ENCODE data around the gene ITCH.
"Not testable (repeated sequence)": the region's sequence is repeated elsewhere in the genome, so short reads cannot be mapped to it uniquely, and the experiment has no call there.

Gene ITCH

GRCh38 chr20:34459209-34459897 is 96.3 kb downstream of the ITCH start:
- DNase-seq (ENCODE audit: low spot score) = no peak

- DNase-seq (ENCODE audit: low spot score) = no peak
Observed at GRCh38 chr20:34461779-34462087, 98.7 kb downstream of the ITCH start.

- DNase-seq (ENCODE audit: low spot score) = no peak
Observed at GRCh38 chr20:34468951-34469350, 105.9 kb downstream of the ITCH start.

- no peak for DNase-seq (ENCODE audit: low spot score)
Observed at GRCh38 chr20:34472246-34472925, 109.3 kb downstream of the ITCH start.

- peak; percentile 13 for DNase-seq (ENCODE audit: low spot score)
Observed at GRCh38 chr20:34473262-34473883, 110.3 kb downstream of the ITCH start.

GRCh38 chr20:34475979-34476736 is 113.1 kb downstream of the ITCH start:
- peak; percentile 33 for DNase-seq (ENCODE audit: low spot score)

GRCh38 chr20:34479627-34480026 is 116.6 kb downstream of the ITCH start:
- no peak for DNase-seq (ENCODE audit: low spot score)

GRCh38 chr20:34482154-34482553 is 119.1 kb downstream of the ITCH start:
- DNase-seq (ENCODE audit: low spot score) = not testable (repeated sequence)

- DNase-seq (ENCODE audit: low spot score) = not testable (repeated sequence)
Observed at GRCh38 chr20:34483585-34484220, 120.6 kb downstream of the ITCH start.

GRCh38 chr20:34485068-34485634 is 122.1 kb downstream of the ITCH start:
- DNase-seq (ENCODE audit: low spot score) = no peak

GRCh38 chr20:34491226-34491931 is 128.3 kb downstream of the ITCH start:
- DNase-seq (ENCODE audit: low spot score) = no peak

- DNase-seq (ENCODE audit: low spot score) = no peak
Observed at GRCh38 chr20:34491932-34492509, 128.9 kb downstream of the ITCH start.

GRCh38 chr20:34493646-34494045 is 130.6 kb downstream of the ITCH start:
- no peak for DNase-seq (ENCODE audit: low spot score)

- DNase-seq (ENCODE audit: low spot score) = no peak
Observed at GRCh38 chr20:34495307-34495706, 132.2 kb downstream of the ITCH start.

- no peak for DNase-seq (ENCODE audit: low spot score)
Observed at GRCh38 chr20:34495916-34496315, 132.8 kb downstream of the ITCH start.

- not testable (repeated sequence) for DNase-seq (ENCODE audit: low spot score)
Observed at GRCh38 chr20:34497596-34497995, 134.5 kb downstream of the ITCH start.

- no peak for DNase-seq (ENCODE audit: low spot score)
Observed at GRCh38 chr20:34500823-34501222, 137.8 kb downstream of the ITCH start.

GRCh38 chr20:34506480-34506879 is 143.4 kb downstream of the ITCH start:
- DNase-seq (ENCODE audit: low spot score) = no peak

- DNase-seq (ENCODE audit: low spot score) = no peak
Observed at GRCh38 chr20:34507702-34508413, 144.8 kb downstream of the ITCH start.

GRCh38 chr20:34510575-34510974 is 147.5 kb downstream of the ITCH start:
- no peak for DNase-seq (ENCODE audit: low spot score)

Measured in CD4-positive, alpha-beta T cell treated with Interleukin-2 at 100 ng/mL for 4 hours (primary cell).